GM12874 (cell line): ENCODE data around the gene DAAM1.

Experiments
- TF ChIP-seq, protein P1 (sequence below): IDR thresholded peaks from 2 replicates; pipeline ENCODE4 v1.5.1; 2011; ENCODE audit warnings: low read depth, mild to moderate bottlenecking, control low read depth, low read length, moderate library complexity; ENCODE audit not compliant: insufficient read depth

The DAAM1 gene

DNA sequence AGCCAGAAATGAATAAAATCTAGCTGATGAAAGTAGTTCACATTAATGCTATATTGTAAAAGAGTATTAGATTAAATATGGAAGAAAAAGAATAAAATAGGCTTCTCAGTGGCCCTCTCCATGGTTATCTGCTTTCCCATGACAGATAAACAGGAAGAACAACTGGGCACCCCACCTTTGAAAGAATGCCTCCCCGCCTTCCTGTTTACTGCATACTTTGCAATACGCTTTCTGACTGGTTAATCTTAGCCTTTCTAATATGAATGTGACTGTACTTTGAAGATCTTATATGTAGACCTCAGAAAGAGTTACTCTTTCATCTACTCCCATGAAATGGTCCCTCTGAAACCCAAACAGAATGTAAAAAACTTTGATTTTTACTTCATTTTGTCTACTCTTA is 34.1 kb upstream of the DAAM1 start:
- TF ChIP-seq, protein P1, sequence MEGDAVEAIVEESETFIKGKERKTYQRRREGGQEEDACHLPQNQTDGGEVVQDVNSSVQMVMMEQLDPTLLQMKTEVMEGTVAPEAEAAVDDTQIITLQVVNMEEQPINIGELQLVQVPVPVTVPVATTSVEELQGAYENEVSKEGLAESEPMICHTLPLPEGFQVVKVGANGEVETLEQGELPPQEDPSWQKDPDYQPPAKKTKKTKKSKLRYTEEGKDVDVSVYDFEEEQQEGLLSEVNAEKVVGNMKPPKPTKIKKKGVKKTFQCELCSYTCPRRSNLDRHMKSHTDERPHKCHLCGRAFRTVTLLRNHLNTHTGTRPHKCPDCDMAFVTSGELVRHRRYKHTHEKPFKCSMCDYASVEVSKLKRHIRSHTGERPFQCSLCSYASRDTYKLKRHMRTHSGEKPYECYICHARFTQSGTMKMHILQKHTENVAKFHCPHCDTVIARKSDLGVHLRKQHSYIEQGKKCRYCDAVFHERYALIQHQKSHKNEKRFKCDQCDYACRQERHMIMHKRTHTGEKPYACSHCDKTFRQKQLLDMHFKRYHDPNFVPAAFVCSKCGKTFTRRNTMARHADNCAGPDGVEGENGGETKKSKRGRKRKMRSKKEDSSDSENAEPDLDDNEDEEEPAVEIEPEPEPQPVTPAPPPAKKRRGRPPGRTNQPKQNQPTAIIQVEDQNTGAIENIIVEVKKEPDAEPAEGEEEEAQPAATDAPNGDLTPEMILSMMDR, result no peak

DNA sequence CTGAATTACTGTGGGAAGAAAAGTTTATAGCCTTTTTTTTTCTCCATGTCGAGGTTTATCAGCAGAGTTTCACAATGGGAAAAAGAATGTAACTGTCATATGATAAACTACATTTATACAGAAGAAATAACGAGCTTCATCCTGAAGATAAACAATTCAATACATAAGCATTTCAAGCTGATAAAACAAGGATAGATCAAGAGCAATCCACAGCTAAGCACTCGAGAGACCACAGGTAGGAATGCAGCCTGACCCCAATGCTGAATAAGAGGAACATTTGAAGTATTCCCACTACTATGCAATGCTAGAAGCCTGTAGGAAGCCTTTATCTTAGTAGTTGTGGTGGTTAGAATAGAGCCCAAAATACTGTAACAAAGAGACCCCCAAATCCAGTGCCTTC is 32.6 kb upstream of the DAAM1 start:
- TF ChIP-seq, protein P1, result no peak

DNA sequence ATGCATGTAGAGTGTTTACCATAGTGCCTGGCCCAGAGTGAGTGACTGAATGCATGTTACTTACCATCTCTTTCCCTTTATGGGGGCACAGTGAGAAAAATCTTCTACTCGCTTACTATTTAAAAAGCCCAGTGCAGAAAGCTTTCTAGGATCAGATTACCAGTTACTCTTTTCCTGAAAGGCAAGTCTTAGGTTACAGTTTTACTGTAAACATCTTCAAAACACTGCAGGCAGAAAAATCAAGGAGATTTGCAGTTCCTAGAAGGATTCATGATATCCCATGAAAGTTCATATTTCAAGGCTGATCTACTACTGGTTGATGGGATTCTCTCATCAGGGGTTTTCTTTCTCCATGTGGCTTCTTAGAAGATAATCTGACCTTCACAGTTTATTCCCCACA is 29.3 kb upstream of the DAAM1 start:
- TF ChIP-seq, protein P1, result no peak

DNA sequence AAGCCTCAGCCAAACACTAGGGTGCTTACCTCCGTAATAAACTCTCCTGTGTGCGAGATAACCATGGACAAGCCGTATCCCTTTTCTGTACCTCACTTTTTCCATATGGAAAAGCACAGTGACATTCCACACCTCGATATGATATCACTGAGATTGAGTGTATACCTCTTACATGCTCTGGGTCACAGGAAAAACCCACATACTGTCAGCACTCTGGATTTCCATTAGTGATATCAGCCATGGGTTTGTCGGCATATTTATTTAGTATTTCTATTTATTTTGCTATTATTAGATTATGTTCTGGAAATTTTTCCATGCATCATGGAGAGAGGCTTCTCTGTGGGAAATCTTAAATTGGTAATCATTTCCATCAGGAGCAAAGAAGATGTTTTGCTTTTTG is 28.0 kb upstream of the DAAM1 start:
- TF ChIP-seq, protein P1, result no peak

DNA sequence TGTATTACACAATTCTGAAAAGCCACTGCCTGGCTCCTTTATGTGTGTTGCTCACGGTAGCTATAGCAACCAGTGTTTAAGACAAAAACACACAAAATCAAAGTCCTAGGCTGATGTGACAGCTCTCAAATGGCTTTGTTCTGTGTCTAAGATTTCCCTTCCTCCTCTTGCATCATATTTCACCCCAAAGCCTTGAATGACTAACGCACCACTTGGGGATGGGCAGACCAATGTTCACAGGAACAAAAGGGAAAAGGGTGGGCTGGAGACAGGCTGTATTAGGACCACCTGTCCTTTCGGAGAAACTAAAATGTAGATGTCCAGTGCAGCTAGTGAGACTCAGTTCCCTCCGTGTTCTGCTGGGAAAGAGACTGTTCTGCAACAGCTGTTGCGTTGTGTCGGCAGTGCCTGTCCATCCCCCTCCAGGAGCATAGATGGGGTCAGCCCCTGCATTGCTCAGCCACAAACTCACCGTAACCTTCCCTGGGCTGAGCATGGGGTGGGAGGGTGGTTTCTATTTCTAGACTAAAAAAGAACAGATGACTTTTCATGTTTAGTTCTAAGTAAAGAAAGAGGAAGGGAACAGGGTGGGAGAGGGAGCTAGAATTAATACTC is 26.8 kb upstream of the DAAM1 start:
- TF ChIP-seq, protein P1, result no peak

DNA sequence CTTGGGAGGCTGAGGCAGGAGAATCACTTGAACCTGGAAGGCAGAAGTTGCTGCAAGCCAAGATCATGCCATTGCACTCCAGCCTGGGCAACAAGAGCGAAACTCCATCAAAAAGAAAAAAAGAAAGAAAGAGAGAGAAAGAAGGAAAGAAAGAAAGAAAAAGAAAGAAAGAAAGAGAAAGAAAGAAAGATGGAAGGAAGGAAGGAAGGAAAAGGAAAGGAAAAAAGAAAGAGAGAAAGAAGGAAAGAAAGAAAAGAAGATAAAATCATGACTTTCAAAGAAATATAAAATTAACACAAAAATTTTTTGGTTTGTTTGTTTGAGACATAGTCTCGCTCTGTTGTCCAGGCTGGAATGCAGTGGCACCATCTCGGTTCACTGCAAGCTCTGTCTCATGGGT is 22.2 kb upstream of the DAAM1 start:
- TF ChIP-seq, protein P1, result no peak

DNA sequence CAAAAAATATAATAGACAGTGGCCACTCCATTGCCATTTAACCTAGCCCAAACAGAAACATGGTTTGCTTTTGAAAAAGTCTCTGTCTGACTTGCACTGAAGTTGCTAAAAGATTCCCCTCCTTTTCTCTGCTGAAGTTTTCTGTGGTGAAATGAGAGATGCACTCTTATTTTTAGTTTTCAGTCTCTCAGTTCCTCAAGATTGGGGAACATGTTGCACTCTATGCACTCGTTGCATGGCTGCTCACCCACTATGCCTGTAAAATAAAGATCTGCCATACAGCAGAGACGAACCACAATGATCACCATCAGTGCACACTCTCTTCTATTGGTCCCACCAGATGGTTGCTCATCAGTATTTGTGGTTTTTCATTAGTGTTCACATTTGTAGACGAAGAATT is 13.1 kb upstream of the DAAM1 start:
- TF ChIP-seq, protein P1, result no peak
